ENCODE data around the gene ZSCAN5C.
"Not testable (repeated sequence)": the region's sequence is repeated elsewhere in the genome, so short reads cannot be mapped to it uniquely, and the experiment has no call there.

The ZSCAN5C gene

GRCh38 chr19:56199687-56200086 is 2.4 kb upstream of the ZSCAN5C start:
- Histone ChIP-seq H3K9me3 (ENCODE audit: control insufficient read depth, low read length) (no peaks in the 10 kb centered on the region), H3K79me2 (no peaks in the 10 kb centered on the region), H3K4me2 (ENCODE audit: low read length) (no peak overlapping the region), H3K36me3 (ENCODE audit: control insufficient read depth, insufficient read depth, low read length) (no peaks in the 10 kb centered on the region), H3K27me3 (ENCODE audit: control insufficient read depth, insufficient read depth, low read length) (no peaks in the 10 kb centered on the region), H2AFZ (no peak overlapping the region), H3K4me1 (no peaks in the 10 kb centered on the region), H3K4me3 (ENCODE audit: low read depth, low read length) (no peak overlapping the region), H3K9ac (no peak overlapping the region), H3K27ac (no peak overlapping the region)
- TF ChIP-seq, protein P1, sequence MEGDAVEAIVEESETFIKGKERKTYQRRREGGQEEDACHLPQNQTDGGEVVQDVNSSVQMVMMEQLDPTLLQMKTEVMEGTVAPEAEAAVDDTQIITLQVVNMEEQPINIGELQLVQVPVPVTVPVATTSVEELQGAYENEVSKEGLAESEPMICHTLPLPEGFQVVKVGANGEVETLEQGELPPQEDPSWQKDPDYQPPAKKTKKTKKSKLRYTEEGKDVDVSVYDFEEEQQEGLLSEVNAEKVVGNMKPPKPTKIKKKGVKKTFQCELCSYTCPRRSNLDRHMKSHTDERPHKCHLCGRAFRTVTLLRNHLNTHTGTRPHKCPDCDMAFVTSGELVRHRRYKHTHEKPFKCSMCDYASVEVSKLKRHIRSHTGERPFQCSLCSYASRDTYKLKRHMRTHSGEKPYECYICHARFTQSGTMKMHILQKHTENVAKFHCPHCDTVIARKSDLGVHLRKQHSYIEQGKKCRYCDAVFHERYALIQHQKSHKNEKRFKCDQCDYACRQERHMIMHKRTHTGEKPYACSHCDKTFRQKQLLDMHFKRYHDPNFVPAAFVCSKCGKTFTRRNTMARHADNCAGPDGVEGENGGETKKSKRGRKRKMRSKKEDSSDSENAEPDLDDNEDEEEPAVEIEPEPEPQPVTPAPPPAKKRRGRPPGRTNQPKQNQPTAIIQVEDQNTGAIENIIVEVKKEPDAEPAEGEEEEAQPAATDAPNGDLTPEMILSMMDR (IDR thresholded peaks at IDR 0.05) = no peak

DNA sequence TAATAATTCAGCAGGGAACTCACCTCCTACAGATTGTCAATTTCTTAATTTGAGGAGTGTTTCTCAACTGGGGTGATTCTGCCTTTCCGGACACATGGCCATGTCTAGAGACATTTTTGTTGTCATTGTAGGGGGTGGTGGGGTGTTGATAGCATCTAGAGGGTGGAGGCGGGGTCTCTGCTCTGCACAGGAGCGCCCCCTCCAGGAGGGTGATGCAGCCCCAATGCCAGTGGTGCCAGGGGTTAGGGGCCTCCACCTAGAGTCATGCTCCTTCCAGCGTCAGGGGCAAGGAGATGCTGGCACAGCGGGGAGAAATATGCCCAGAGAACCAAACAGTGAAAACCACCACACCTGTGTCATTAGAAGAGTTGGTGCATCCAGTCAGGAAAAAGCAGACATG is 5.5 kb downstream of the ZSCAN5C start:
- not testable (repeated sequence) for H3K36me3 ChIP-seq (ENCODE audit: control insufficient read depth, insufficient read depth, low read length); H3K79me2 ChIP-seq; H3K4me1 ChIP-seq; H2AFZ ChIP-seq; H3K4me3 ChIP-seq (ENCODE audit: low read depth, low read length); H3K27ac ChIP-seq; H3K4me2 ChIP-seq (ENCODE audit: low read length); H3K9me3 ChIP-seq (ENCODE audit: control insufficient read depth, low read length); H3K9ac ChIP-seq; H3K27me3 ChIP-seq (ENCODE audit: control insufficient read depth, insufficient read depth, low read length)

GRCh38 chr19:56209091-56209490 is 7.0 kb downstream of the ZSCAN5C start:
- TF ChIP-seq, protein P1 (IDR thresholded peaks at IDR 0.05) = no peak
- no peaks in the 10 kb centered on the region for H3K4me1 ChIP-seq
- no peak overlapping the region for H3K9ac ChIP-seq
- no peak overlapping the region for H3K27ac ChIP-seq
- H3K79me2 ChIP-seq = no peaks in the 10 kb centered on the region
- no peak overlapping the region for H2AFZ ChIP-seq
- no peaks in the 10 kb centered on the region for H3K27me3 ChIP-seq (ENCODE audit: control insufficient read depth, insufficient read depth, low read length)
- H3K4me2 ChIP-seq (ENCODE audit: low read length) = no peak overlapping the region
- H3K36me3 ChIP-seq (ENCODE audit: control insufficient read depth, insufficient read depth, low read length) = no peaks in the 10 kb centered on the region
- H3K4me3 ChIP-seq (ENCODE audit: low read depth, low read length) = no peak overlapping the region
- no peaks in the 10 kb centered on the region for H3K9me3 ChIP-seq (ENCODE audit: control insufficient read depth, low read length)

DNA sequence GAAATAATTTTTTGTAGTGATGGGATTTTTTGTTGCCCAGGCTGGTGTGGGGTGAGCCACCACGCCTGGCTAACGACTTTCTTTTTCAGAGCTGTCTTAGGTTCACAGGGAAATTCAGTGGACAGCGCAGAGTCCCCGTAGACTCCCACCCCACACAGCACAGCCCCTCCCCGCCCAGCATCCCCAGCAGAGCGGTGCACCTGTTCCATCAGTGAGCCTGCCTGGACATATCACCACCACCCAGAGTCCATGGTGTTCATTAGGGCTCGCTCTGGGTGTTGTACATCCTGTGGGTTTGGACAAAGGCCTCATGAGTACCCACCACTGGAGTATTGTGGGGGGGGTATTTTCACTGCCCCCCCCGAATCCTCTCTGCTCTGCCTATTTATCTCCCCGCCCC is 8.0 kb downstream of the ZSCAN5C start:
- not testable (repeated sequence) for H3K4me3 ChIP-seq (ENCODE audit: low read depth, low read length); H3K4me1 ChIP-seq; H3K9me3 ChIP-seq (ENCODE audit: control insufficient read depth, low read length); H3K27ac ChIP-seq; H3K27me3 ChIP-seq (ENCODE audit: control insufficient read depth, insufficient read depth, low read length); H3K9ac ChIP-seq; H3K4me2 ChIP-seq (ENCODE audit: low read length); H3K79me2 ChIP-seq; H3K36me3 ChIP-seq (ENCODE audit: control insufficient read depth, insufficient read depth, low read length); H2AFZ ChIP-seq

DNA sequence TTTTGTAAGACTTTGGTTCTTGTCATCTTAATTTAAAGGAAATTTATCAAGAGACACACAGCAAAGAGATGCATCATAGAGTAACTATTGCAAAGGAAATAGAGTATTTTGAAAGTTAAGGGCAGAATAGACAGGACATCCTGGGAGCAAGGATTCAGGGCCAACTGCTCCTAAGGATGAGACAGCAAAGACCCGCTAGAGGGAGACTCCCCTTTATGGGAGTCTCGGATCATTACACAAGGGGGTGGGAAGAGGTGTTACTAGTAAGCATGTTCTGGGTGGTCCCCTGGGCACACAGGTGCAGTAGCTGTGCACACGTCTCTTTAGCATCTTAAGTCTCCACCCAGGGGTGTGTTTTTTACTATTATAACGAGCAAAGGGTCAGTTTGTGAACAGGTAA is 9.6 kb downstream of the ZSCAN5C start:
- Histone ChIP-seq H3K27me3 (ENCODE audit: control insufficient read depth, insufficient read depth, low read length) (no peaks in the 10 kb centered on the region), H3K36me3 (ENCODE audit: control insufficient read depth, insufficient read depth, low read length) (no peaks in the 10 kb centered on the region), H3K27ac (no peak overlapping the region), H3K4me1 (no peaks in the 10 kb centered on the region), H3K4me3 (ENCODE audit: low read depth, low read length) (no peak overlapping the region), H3K9ac (no peak overlapping the region), H3K4me2 (ENCODE audit: low read length) (no peak overlapping the region), H3K79me2 (no peaks in the 10 kb centered on the region), H2AFZ (no peak overlapping the region), H3K9me3 (ENCODE audit: control insufficient read depth, low read length) (no peaks in the 10 kb centered on the region)
- TF ChIP-seq, protein P1 (IDR thresholded peaks at IDR 0.05) = no peak
